ENCODE results near the gene FRAT1. TPM values are rescaled to one million over a fixed set of nuclear protein-coding genes. Genes with fewer than 3 reads are reported as not detected.

FRAT1 gene
- total RNA-seq, 1 donor from 2014 or later = 2.4 TPM

GRCh38 chr10:97356318-97356914 lies 37.3 kb downstream of the FRAT1 start:
- no peaks in the 10 kb centered on the region for H3K36me3 ChIP-seq (ENCODE audit: control insufficient read depth, insufficient read depth, low read length)
- no peaks in the 10 kb centered on the region for H3K27me3 ChIP-seq (ENCODE audit: control insufficient read depth, insufficient read depth, low read length)
- DNase-seq (ENCODE audit: low read depth) = no peak
- H3K4me3 ChIP-seq (ENCODE audit: low read depth, low read length) = no peak overlapping the region
- TF ChIP-seq, protein P1, sequence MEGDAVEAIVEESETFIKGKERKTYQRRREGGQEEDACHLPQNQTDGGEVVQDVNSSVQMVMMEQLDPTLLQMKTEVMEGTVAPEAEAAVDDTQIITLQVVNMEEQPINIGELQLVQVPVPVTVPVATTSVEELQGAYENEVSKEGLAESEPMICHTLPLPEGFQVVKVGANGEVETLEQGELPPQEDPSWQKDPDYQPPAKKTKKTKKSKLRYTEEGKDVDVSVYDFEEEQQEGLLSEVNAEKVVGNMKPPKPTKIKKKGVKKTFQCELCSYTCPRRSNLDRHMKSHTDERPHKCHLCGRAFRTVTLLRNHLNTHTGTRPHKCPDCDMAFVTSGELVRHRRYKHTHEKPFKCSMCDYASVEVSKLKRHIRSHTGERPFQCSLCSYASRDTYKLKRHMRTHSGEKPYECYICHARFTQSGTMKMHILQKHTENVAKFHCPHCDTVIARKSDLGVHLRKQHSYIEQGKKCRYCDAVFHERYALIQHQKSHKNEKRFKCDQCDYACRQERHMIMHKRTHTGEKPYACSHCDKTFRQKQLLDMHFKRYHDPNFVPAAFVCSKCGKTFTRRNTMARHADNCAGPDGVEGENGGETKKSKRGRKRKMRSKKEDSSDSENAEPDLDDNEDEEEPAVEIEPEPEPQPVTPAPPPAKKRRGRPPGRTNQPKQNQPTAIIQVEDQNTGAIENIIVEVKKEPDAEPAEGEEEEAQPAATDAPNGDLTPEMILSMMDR (IDR thresholded peaks at IDR 0.05; ENCODE audit: insufficient read depth, low read length, poor library complexity, severe bottlenecking) = no peak

- H3K27me3 ChIP-seq (ENCODE audit: control insufficient read depth, insufficient read depth, low read length) = no peaks in the 10 kb centered on the region
- DNase-seq (ENCODE audit: low read depth) = no peak
Observed at GRCh38 chr10:97356918-97357317, 37.8 kb downstream of the FRAT1 start.

DNA sequence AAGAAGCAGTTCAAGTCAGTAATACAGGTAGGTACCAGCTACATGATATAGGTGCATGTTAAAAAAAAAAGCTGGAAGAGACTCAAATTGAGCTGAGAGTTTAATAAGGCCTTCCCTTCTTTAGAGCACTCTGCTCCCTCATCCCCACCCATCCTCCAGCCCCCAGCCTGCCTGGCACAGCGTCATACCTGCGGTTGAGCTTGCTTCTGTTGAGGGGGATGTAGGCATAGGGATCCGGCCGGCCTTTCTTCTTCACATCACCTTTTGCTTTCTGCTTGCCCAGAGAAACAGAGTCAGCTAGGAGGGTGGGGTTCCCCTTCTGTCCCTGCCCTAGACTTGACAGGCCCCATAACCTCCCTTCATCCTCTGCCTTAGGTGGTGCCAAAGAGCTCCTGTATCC lies 39.3 kb downstream of the FRAT1 start:
- Histone ChIP-seq H3K4me3 (ENCODE audit: low read depth, low read length) (no peak overlapping the region), H3K36me3 (ENCODE audit: control insufficient read depth, insufficient read depth, low read length) (no peaks in the 10 kb centered on the region), H3K27me3 (ENCODE audit: control insufficient read depth, insufficient read depth, low read length) (no peaks in the 10 kb centered on the region)
- TF ChIP-seq, protein P1 (IDR thresholded peaks at IDR 0.05; ENCODE audit: insufficient read depth, low read length, poor library complexity, severe bottlenecking) = no peak
- no peak for DNase-seq (ENCODE audit: low read depth)

More at GRCh38 chr10:97356918-97357317, 37.8 kb downstream of the FRAT1 start:
- Histone ChIP-seq H3K36me3 (ENCODE audit: control insufficient read depth, insufficient read depth, low read length) (no peaks in the 10 kb centered on the region), H3K4me3 (ENCODE audit: low read depth, low read length) (no peak overlapping the region)
- TF ChIP-seq, protein P1 (IDR thresholded peaks at IDR 0.05; ENCODE audit: insufficient read depth, low read length, poor library complexity, severe bottlenecking) = no peak

DNA sequence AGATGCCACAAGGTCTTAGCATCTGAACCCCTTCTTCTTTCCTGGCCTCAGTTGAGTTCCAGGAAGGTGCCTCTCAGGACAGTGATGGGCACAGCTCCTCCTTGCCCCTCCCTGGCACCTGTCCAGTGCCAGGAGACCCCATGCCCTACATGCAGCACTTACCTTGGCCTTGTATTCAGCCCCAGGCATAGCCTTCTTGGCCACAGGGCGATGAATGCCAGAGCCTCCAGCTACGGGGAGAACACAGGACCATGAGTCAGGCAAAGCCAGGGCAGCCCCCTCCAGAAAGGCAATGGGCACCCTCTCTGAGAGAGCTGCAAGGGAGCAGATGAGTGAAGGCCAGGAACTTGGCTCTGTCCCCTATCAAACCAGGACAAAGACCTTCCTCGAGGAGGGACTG lies 39.7 kb downstream of the FRAT1 start:
- no peaks in the 10 kb centered on the region for H3K36me3 ChIP-seq (ENCODE audit: control insufficient read depth, insufficient read depth, low read length)
- no peaks in the 10 kb centered on the region for H3K27me3 ChIP-seq (ENCODE audit: control insufficient read depth, insufficient read depth, low read length)
- no peak overlapping the region for H3K4me3 ChIP-seq (ENCODE audit: low read depth, low read length)
- DNase-seq (ENCODE audit: low read depth) = no peak
- TF ChIP-seq, protein P1 (IDR thresholded peaks at IDR 0.05; ENCODE audit: insufficient read depth, low read length, poor library complexity, severe bottlenecking) = no peak

DNA sequence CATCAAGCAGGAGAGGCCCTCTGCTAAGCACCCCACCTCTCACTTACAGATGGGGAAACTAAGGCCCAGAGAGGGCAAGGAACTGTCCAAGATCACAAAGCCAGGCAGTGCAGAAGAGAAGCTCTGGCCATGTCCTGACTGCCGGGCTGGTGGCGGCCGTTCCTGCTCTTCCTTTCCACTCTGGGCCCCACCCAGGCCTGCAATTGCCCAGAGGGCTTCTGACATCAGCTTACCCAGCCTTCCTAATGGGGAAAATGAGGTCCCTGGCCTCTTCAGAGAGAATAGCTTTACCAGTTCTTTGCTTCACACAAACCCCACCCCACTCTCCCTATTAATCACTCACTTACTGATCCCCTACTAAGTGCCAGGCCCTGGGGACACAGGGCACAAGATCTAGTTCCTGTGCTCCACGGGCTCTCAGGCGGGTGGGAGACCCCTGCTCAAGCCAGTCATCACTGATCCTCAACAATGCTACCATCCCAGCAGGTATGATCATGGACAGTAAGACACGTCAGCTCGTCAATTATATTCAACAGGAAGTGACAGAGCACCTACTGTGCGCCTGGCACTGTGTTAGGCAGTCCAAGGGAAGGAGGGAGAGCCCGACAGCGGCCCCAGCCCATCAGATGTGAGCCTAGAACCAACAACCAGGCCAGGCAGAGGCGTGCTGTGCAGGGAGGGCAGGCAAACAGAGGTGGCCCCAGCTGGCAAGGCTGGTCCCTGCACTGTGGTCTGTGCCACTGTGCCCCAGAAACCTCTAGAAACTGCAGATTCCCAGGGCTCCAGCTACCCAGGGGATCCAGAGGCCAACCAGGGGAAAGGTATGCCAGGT lies 41.9 kb downstream of the FRAT1 start:
- no peaks in the 10 kb centered on the region for H3K27me3 ChIP-seq (ENCODE audit: control insufficient read depth, insufficient read depth, low read length)
- no peaks in the 10 kb centered on the region for H3K36me3 ChIP-seq (ENCODE audit: control insufficient read depth, insufficient read depth, low read length)
- TF ChIP-seq, protein P1 (IDR thresholded peaks at IDR 0.05; ENCODE audit: insufficient read depth, low read length, poor library complexity, severe bottlenecking) = no peak
- no peak for DNase-seq (ENCODE audit: low read depth)
- H3K4me3 ChIP-seq (ENCODE audit: low read depth, low read length) = no peak overlapping the region

Data from kidney epithelial cell (primary cell).